ENCODE data around the gene NOL12. TPM values are rescaled to one million over a fixed set of nuclear protein-coding genes. Genes with fewer than 3 reads are reported as not detected.

Gene NOL12
- total RNA-seq, 1 donor from 2014 or later, result 28.2 TPM

- peak overlapping the region; percentile 59 to 88 for H3K4me3 ChIP-seq
- H3K27ac ChIP-seq, result peak overlapping the region; percentile 80
- peaks cover 70% of the 10 kb centered on the region for H3K4me1 ChIP-seq
- H3K27me3 ChIP-seq, result no peaks in the 10 kb centered on the region
- no peak for DNase-seq (ENCODE audit: extremely low spot score in 2 of 2)
- intact Hi-C loops (cut with DNase I), result loop anchor here (5.0 to 10.0 kb wide), 2 partner anchors 37 to 155 kb away; partner anchors contain the start of gene LGALS1
- H3K36me3 ChIP-seq, result no peaks in the 10 kb centered on the region
- TF ChIP-seq CTCF (IDR thresholded peaks at IDR 0.05) (no peak), POLR2AphosphoS5 (IDR thresholded peaks at IDR 0.05; ENCODE audit: insufficient read depth in 1 of 2, low read depth in 1 of 2) (no peak), POLR2A (IDR thresholded peaks at IDR 0.05) (no peak)
- H3K9me3 ChIP-seq, result no peaks in the 10 kb centered on the region
Measured at GRCh38 chr22:37639771-37640590, 46.2 kb upstream of the NOL12 start.

- Histone ChIP-seq H3K36me3 (no peaks in the 10 kb centered on the region), H3K4me3 (peak overlapping the region; percentile 59 to 88), H3K9me3 (no peaks in the 10 kb centered on the region), H3K27me3 (no peaks in the 10 kb centered on the region), H3K27ac (peak overlapping the region; percentile 80), H3K4me1 (peaks cover 61% of the 10 kb centered on the region)
- intact Hi-C loops (cut with DNase I), result loop anchor here (5.0 to 10.0 kb wide), 2 partner anchors 36 to 154 kb away; partner anchors contain the start of gene LGALS1
- DNase-seq (ENCODE audit: extremely low spot score in 2 of 2), result no peak
- TF ChIP-seq POLR2A (IDR thresholded peaks at IDR 0.05) (no peak), CTCF (IDR thresholded peaks at IDR 0.05) (no peak), POLR2AphosphoS5 (IDR thresholded peaks at IDR 0.05; ENCODE audit: insufficient read depth in 1 of 2, low read depth in 1 of 2) (no peak)
Measured at GRCh38 chr22:37640591-37641560, 45.3 kb upstream of the NOL12 start.

- H3K27me3 ChIP-seq, result no peaks in the 10 kb centered on the region
- no peaks in the 10 kb centered on the region for H3K36me3 ChIP-seq
- H3K4me3 ChIP-seq, result peak overlapping the region in 1 of 2 donors; percentile 59
- H3K4me1 ChIP-seq, result peaks cover 60% of the 10 kb centered on the region
- TF ChIP-seq CTCF (IDR thresholded peaks at IDR 0.05) (no peak), POLR2AphosphoS5 (IDR thresholded peaks at IDR 0.05; ENCODE audit: insufficient read depth in 1 of 2, low read depth in 1 of 2) (no peak), POLR2A (IDR thresholded peaks at IDR 0.05) (no peak)
- no peak for DNase-seq (ENCODE audit: extremely low spot score in 2 of 2)
- peak overlapping the region; percentile 80 for H3K27ac ChIP-seq
- intact Hi-C loops (cut with DNase I), result loop anchor here (5.0 to 10.0 kb wide), 2 partner anchors 36 to 153 kb away; partner anchors contain the start of gene LGALS1
- H3K9me3 ChIP-seq, result no peaks in the 10 kb centered on the region
Measured at GRCh38 chr22:37641561-37641949, 44.6 kb upstream of the NOL12 start.

GRCh38 chr22:37643225-37643847, 42.8 kb upstream of the NOL12 start:
- Histone ChIP-seq H3K36me3 (no peaks in the 10 kb centered on the region), H3K27ac (peak overlapping the region; percentile 57), H3K27me3 (no peaks in the 10 kb centered on the region), H3K9me3 (no peaks in the 10 kb centered on the region), H3K4me1 (peaks cover 48% of the 10 kb centered on the region), H3K4me3 (no peak overlapping the region)
- intact Hi-C loops (cut with DNase I), result loop anchor here (5.0 to 10.0 kb wide), 2 partner anchors 34 to 151 kb away; partner anchors contain the start of gene LGALS1
- no peak for DNase-seq (ENCODE audit: extremely low spot score in 2 of 2)
- TF ChIP-seq CTCF (IDR thresholded peaks at IDR 0.05) (peak; percentile 69 to 87 (median 79)), POLR2AphosphoS5 (IDR thresholded peaks at IDR 0.05; ENCODE audit: insufficient read depth in 1 of 2, low read depth in 1 of 2) (no peak)
